GM18517 (cell line): ENCODE results near the gene RCOR1.
"Not testable (repeated sequence)": the region's sequence is repeated elsewhere in the genome, so short reads cannot be mapped to it uniquely, and the experiment has no call there.

Source experiments
- ATAC-seq: cut with Tn5 transposase; IDR thresholded peaks from one replicate; pipeline ENCODE4 v1.9.1; 2021; ENCODE audit warnings: mild to moderate bottlenecking, moderate library complexity; ENCODE audit not compliant: unreplicated experiment

Gene RCOR1

DNA sequence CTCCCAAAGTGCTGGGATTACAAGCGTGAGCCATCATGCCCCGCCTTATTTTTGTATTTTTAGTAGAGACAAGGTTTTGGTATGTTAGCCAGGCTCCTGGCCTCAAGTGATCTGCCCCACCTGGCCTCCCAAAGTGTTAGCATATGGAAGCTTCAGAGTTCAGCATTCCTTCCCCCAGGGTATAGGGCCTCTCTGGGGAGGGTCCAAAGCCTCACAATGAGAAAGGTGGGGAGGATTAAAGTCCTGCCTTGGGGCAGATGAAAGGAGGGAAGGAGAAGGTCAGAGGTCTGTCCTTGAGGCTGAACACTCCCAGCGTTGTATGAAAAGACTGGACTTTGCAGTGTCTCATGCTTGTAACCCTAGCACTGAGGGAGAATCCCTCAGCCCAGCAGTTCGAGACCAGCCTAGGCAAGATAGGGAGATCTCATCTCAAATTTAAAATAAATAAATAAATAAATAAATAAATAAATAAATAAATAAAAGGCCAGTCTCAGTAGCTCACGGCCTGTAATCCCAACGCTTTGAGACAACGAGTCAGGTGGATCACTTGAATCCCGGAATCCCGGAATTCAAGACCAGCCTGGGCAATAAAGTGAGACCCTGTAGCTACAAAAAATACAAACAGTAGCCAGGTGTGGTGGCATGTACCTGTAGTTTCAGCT lies 22.0 kb upstream of the RCOR1 start:
- ATAC-seq = no peak

DNA sequence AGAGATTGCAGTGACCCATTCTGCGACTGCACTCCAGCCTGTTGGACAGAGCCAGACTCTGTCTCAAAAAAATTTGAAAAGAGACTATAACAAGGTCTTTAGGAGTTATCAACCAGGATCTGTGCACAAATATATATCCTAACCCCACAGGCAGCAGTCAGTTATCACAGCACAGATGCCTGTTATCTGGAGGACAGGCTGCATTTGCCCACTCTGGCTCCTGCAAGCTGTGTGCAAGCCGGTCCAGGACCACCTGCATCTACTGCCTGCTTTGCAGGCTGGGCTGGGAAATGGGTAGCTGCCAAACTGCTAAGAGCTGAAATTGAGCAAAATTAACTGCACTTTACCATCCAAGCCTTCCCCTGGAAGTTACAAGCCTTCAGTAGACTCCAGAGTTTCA lies 21.4 kb upstream of the RCOR1 start:
- no peak for ATAC-seq

DNA sequence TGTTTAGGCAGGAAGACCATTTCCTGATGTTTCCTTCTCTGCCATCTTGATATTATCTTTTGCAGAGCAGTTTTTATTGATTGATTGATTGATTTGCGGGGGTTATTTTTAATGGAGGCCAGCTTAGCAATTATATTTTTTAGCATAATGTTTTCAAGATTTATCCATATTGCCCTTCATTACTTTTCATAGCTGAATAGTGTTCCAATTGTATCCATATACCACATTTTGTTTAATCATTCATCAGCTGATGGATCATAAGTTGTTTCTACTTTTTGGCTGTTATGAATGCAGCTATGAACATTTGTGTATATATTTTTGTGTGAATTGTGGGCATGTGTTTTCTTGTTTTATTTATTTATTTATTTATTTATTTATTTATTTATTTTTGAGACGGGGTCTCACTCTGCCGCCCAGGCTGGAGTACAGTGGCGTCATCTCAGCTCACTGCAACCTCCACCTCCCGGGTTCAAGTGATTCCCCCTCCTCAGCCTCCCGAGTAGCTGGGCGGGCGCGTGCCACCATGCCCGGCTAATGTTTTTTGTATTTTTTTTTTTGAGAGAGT lies 20.9 kb upstream of the RCOR1 start:
- ATAC-seq = no peak

DNA sequence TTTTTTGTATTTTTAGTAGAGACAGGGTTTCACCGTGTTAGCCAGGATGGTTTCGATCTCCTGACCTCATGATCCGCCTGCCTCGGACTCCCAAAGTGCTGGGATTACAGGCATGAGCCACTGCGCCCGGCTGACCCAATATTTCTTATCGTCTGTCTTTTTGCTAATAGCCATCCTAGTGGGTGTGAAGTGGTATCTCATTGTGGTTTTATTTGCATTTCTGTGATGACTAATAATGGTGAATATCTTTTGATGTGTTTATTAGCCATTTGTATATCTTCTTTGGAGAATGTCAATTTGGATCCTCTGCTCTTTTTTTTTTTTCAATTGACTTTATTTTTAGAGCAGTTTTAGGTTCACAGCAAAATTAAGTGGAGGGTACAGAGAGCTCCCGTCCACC lies 19.3 kb upstream of the RCOR1 start:
- not testable (repeated sequence) for ATAC-seq

DNA sequence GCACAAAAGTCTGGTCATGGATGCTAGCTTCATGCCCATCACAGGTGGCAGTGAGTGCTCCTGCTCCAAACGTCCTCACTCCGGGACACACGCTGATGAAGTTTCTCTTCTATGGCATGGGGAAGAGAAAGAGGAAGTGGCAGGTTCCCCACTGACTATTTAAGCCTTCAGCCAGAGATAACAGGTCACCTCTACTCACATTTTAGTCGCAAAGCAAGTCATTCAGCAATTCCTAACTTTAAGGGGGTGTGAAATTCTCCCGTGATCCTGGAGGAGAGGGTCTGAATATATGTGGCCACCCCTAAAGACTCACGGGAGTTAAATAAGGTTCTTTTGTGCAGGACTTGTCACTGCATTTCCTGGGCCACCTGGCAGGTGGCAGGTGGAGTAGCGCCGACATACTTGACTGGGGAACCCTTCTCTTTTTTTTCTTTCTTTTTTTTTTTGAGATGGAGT lies 18.8 kb upstream of the RCOR1 start:
- ATAC-seq = no peak

DNA sequence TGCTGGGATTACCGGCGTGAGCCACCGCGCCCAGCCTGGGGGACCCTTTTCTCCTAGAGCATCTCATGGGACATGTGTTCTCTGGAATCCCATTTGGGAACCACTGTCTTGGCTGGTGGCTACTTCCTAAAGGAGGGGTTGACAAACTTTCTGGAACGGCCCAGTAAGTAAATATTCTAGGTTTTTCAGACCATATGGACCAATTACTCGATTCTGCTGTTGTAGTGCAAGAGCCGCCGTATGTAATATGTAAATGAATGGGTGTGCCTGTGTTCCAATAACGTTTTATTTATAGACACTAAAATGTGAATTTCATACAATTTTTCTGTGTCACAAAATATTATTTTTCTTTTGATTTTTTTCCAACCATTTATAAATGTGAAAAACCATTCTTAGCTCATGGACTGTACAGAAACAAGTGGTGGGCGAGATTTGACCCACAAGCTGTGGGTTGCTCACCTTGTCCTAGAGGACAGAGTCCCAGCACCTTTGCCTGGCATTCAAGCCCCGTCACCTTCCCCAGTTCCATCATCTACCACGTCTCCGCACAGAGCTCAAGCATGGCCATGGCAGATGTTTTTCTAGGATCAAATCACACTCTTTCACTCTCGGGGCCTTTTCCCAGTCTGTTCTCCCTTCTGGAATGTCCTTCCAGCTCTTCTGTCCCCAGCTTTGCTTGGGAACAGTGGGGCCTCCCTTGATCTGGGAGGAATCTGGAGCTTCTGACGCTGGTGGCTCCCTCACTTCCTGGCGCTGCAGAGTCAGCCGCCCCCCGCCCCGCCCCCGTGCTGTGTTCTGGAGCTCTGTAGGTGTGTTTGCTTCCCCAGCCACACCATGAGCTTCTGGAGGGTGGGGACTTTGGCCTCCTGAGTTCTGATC lies 17.9 kb upstream of the RCOR1 start:
- no peak for ATAC-seq

DNA sequence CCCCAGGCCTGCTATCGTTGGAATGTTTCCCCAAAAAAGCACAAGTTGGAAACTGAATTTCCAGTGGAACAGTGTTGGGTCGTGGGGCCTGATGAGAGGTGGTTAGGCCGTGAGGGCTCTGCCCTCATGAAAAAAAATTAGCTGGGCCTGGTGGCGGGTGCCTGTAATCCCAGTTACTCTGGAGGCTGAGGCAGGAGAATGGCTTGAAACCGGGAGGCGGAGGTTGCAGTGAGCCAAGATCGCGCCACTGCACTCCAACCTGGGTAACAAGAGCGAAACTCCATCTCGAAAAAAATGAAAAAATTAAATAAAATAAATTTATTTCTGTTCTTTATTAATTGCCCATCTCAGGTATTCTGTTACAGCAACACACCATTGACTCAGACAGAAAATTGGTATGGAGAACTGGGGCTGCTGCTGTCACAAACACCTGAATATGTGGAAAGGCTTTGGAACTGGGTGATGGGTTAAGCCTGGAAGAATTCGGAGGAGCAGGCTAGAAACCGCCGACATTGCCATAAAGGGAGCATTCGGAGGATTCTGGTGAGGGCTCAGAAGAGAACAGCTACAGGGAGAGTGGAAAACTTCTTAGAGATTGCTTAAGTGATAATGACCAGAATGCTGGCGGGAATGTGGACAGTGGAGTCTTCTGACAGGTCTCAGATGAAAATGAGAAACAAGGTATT lies 17.1 kb upstream of the RCOR1 start:
- ATAC-seq = no peak

DNA sequence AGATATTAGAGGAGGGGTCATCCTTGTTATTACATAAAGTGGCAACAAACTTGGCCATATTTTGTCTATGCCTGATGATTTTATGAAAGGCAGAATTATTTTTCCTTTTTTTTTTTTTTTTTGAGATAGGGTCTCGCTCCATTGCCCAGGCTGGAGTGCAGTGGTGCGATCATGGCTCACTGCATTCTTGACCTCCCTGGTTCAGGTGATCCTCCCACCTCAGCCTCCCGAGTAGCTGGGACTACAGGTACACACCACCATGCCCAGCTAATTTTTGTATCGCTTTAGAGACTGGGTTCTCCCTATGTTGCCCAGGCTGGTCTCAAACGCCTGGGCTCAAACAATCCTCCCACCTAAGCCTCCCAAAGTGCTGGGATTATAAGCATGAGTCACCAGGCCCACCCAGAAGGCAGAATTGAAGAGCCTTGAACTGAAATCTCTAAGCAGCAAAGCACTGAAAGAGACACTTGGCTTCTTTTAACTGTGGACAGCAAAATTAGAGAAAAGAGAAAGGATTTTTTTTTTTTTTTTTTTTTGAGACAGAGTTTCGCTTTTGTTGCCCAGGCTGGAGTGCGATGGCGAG lies 16.5 kb upstream of the RCOR1 start:
- not testable (repeated sequence) for ATAC-seq

DNA sequence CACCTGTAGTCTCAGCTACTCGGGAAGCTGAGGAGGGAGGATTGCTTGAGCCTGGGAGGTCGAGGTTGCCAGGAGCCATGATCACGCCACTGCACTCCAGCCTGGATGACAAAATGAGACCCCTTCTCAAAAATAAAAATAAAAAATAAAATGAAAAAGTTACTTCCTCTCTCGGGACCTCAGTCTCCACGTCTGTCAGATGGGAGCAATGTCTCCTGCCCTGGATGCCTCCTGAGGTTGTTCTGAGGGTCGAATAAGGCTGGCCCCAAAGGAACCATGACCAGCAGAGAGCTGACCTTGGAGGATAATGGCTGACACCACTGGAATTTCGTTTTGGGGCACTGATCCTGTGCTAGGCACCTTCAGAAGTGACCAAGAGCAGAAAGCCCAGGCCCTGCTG lies 13.6 kb upstream of the RCOR1 start:
- no peak for ATAC-seq

DNA sequence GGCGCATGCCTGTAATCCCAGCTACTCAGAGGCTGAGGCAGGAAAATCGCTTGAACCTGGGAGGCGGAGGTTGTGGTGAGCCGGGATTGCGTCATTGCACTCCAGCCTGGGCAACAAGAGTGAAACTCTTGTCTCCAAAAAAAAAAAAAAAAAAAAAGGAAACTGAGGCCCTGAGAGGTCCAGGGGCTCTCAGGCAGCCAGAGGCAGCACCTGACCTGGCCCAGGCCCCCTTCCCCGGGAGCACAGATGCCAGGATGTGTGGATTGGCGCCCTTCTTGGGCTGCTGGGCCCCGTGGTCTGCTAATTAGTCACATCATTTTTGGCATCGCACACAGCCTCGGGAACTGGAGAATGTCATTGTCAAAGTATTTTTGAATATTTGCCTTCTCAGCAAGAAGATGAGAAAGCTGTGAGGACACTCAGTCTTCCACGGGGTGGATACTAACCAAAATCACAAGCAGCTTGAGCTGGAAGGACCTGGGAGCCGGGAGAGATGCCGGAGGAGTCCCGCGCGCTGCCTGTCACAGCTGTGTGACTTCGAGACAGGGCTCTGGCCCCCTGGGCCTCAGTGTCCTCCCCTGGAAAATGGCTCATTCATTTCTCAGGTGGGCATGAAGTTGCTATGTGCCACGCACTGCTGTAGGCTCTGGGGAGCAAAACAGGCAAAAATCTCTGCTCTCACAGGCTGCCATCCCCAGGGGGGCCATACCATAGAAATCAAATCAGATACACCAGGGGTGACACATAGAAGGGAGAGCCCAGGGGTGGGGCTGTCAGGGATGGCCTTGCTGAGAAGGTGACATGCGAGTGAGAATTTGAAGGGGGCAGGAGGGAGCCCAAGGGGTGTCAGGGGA lies 12.5 kb upstream of the RCOR1 start:
- no peak for ATAC-seq

DNA sequence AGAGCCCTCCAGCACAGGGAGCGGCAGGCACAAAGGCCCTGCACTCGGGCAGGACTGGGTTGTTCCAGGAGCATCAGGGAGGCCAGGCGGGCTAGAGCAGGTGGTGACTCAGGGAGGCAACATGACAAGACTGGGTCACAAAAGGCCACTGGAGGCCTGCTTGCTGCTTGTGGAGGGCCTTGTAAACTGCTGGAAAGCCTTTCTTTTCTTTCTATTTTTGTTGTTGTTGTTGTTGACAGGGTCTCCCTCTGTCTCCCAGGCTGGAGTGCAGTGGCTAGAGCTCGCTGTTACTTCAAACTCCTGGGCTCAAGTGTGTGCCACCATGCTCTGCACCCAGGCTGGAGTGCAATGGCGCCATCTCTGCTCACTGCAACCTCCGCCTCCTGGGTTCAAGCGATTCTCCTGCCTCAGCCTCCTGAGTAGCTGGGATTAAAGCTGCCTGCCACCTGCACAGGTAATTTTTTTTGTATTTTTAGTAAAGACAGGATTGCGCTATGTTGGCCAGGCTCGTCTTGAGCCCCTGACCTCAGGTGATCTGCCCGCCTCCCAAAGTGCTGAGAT lies 11.8 kb upstream of the RCOR1 start:
- no peak for ATAC-seq

DNA sequence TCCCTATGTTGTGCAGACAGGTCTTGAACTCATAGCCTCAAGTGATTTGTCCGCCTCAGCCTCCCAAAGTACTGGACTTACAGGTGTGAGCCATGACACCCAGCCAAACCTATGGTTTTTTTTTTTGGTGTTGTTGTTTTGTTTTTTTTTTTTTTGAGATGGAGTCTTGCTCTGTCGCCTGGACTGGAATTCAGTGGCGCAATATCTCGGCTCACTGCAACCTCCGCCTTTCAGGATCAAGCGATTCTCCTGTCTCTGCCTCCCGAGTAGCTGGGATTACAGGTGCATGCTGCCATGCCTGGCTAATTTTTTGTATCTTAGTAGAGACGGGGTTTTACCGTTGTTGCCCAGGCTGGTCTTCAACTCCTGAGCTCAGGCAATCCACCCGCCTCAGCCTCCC lies 11.3 kb upstream of the RCOR1 start:
- no peak for ATAC-seq

DNA sequence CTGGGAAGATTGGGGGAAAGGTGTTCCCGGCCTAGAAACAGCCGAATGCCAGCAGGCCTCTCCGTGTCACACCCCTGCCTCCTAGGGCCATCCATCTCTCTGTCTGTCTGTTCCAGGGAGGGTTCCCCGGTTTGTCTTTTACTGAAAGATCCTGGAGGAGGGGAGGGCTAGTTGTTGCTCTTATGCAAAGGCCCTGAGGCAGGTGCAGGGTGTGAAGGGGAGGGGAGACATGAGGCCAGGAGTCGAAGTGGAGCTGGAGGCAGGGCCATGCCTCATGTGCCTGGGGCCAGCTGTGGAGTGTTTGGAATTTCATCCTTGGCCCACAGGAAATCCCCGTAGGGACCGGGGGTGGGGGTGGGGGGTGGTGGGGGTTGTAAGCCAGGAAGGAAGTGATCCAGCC lies 8.7 kb upstream of the RCOR1 start:
- ATAC-seq = no peak

DNA sequence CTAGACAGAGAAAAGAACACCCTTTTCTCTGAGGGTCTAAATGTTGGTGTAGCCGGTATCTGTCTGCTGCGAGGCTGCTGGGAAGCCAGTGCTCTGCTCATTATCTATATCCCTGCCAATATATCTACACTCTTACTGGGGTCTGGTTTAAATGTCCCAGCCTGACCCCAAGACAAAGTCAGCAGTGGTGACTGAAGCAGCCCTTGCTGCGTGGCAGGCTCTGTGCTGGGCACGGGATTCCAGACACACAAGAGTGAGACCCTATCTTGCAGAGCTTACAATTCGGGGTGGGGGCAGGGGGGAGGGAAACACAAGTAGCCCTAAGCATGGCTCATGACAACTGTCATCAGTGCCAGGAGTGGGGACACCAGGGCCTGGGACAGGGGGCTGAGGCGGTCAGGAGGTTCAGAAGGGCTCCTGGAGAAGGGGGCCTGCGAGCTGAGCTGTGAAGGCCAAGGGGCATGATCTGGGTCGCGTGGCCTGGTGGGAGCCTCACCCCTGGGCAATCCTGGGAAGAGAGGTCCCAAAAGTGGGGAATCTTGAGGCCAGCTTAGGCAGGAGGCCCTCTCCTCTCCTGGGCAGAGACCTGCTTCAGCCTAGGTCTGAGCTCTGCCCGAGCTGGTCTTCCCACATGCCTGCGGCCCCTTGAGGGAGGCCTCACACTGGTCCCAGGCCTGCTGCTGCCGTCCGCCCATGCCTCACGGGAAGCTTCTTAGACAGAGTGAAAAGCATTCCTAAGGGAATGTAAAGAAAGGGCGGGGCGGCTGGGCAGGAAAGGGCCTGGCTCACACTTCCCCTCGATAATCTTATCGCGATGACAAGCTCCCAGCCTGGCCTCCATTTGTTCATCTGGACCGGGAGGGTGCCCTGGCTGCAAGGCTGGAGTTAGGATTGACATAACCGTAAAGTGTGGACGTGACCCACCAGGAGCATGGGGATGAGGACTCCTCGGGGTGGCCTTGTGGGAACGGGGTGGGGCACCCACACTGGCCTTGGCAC lies 7.3 kb upstream of the RCOR1 start:
- ATAC-seq = no peak

DNA sequence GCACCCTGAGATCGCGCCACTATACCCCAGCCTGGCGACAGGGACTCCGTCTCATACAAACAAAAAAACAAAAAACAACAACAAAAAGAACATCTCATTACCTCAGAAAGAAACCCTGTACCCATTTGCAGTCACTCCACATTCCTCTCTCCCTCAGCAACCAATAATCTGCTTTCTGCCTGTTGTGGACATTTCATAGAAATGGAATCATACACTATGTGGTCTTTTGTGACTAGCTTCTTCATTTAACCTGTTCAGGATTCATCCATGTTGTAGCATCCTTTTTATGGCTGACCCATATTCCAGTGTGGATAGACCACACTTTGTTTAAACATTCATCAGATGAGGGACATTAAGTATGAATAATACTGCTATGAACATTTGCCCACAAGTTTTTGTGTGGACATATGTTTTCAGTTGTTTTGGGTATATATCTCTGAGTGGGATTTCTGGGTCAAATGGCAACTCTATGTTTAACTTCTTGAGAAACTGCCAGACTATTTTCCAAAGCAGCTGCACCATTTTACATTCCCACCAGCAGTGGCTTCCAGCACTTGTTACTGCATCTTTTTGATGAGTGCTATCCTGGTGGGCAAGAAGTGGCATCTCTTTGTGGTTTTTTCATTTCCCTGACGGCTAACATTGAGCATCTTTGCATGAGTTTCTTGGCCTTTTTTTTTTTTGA lies 5.9 kb upstream of the RCOR1 start:
- no peak for ATAC-seq

DNA sequence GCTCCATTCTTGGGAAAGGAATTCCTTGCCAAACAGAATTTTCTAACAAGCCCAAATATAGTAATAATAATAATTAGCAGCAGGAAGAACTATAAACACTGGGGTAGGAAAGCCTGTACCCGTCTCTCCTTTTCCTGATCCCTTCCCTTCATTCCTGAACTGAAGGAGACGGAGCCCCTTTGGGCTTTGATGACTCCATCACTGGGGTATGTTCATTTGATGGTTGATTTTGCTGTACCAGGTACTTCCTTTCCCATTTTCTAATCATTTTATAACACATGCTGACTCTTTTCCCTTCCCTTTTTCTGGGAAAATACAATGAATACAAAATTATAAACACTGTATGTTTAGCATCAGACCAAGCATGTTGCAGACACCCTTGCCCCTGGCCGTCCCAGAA lies 3.6 kb upstream of the RCOR1 start:
- no peak for ATAC-seq

DNA sequence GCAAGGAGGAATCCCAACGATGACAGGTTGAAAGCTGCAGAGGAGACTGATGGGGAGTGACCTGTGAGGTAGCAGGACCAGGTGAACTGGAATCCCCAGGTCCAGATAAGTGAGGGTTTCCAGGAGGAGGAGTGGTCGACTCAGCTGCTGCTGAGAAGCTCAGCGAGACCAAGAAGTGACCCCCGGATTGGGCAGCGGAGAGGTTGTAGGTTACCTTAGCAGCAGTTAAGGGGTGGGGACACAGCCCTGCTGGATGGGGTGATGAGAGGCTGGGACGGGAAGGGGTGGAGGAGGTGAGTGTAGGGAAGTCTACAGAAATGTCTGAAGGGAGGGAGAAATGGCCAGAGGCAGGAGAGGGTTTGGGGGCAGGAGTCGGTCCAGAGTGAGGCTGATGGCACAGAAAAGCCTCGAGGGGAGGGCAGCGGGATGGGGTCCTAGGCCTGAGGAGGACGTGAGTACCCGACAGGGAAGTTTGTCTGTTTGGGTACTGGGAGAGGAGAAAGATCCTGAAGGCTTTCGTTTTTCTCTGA lies 2.6 kb upstream of the RCOR1 start:
- ATAC-seq = no peak

DNA sequence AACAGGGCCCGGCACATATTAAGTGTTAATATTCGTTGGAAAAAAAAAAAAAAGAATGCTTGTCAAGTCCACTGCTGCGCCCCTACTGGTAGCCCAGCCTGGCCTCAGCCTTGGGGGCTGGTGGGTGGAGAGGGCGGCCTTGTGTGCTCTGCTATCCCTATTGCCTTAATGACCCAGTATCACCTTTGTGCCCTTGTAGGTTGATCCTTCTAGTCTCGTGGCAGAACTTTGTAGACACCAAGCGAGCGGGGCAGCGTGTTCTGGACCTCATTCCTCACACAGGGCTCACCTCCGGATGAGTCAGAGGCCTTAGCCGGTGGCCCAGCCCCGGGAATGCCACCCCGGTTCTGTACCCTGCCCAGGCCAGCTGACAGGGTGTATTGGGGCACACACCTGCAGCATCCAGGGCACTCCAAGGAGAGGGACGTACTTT lies 1.8 kb upstream of the RCOR1 start:
- no peak for ATAC-seq
